ENCODE data around the gene SNX24.

The SNX24 gene

GRCh38 chr5:123035360-123035917 lies 190.0 kb downstream of the SNX24 start:
- DNase-seq: peak; percentile 62

DNA sequence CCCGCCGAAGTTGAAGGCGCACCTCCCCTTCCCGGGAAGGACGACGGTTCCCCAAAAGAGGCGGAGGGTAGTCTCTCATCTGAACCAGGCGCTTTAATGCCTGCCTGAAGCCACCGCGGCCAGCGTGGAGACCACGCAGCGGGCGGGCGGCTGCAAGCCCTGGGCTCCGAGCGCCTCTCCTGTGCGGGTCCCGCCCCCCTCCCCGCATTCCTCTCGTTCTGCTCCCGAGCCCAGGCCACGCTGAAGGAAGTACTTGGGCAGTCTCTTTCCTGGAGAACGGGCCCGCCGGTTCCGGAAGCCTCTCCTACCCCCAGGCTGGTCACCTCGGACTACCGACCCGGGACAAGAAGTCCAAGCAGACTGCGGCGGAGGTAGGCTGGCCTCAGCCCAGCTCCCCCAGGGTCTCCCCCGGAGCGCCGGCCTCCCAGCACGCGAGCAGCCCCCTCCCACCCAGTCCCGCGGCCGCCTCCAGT lies 190.5 kb downstream of the SNX24 start:
- DNase-seq: peak; percentile 40

GRCh38 chr5:123036391-123037103 lies 191.1 kb downstream of the SNX24 start, which contains the start of gene PPIC:
TSS of gene PPIC (minus strand) at chr5:123036725. CDS start at chr5:123036625, 100 bp downstream.
- peak; percentile 54 for DNase-seq

GRCh38 chr5:123037104-123037418 lies 191.6 kb downstream of the SNX24 start:
- no peak for DNase-seq

GRCh38 chr5:123039673-123040072 lies 194.3 kb downstream of the SNX24 start:
- no peak for DNase-seq

DNA sequence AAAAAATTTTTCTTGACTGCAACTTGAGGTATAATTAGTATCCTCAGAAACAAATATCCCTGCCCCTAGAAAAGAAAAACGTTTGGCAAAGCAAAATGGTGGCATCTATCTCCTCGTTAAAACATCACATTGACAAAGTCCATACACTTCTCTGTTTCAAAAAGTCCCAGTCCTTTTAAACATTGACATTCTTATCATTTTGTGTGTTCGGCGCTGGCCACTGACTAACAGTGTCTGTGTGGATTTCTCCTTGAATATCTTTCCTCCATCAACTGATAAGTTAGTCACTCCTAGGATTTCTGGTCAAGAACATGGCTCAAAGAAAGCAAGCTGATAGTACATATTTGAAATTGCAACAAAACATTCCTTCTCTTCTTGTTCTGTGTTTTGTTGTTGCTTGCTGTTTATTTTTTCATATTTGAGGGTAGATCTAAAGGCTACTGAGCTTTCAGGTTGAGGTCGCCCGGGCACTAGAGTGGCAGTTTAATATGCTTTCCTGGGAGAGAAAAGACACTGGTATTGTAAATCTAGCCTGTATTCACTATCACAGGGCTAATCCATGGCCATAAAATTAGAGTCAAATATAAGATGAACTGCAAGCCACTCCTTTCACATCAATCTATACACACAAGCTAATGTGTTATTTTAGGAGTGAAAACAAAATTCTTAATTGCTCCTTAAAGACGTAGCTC lies 199.7 kb downstream of the SNX24 start:
- DNase-seq: no peak

DNA sequence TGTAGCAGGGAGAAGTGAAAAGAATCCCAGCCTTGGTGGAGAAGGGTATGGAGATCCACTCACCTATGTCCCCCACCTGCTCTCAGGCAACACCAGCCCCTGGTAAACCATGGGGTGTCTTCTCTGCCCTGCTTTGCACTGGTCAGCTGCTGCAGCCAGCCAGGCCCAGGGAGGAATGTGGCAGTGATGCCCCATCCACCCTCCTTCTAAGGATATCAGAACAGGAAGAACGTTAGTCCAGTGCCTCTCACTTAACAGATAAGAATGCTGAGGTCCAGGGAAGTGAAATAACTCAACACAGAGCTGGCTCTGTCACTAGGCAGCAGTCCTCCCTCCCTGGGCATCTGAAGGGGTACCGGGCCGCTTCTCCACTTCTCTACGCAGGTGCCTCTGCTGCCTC lies 200.8 kb downstream of the SNX24 start:
- DNase-seq: no peak

GRCh38 chr5:123047706-123048105 lies 202.3 kb downstream of the SNX24 start:
- DNase-seq: no peak

DNA sequence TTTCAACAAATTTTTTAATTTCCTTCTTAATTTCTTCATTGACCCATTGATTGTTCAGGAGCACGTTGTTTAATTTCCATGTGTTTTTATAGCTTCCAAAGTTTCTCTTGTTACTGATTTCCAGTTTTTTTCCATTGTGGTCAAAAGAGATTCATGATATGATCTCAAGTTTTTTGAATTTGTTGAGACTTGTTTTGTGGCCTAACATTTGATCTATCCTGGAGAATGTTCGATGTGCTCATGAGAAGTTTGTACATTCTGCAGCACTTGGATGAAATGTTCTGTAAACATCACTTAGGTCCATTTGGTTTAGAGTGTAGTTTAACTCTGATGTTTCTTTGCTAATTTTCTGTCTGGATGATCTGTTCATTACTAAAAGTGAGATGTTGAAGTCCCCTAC lies 205.8 kb downstream of the SNX24 start:
- DNase-seq: no peak

Measured in NCI-H345 (cell line).